Measurements from ENCODE around the gene GABRB3.

GABRB3 gene

DNA sequence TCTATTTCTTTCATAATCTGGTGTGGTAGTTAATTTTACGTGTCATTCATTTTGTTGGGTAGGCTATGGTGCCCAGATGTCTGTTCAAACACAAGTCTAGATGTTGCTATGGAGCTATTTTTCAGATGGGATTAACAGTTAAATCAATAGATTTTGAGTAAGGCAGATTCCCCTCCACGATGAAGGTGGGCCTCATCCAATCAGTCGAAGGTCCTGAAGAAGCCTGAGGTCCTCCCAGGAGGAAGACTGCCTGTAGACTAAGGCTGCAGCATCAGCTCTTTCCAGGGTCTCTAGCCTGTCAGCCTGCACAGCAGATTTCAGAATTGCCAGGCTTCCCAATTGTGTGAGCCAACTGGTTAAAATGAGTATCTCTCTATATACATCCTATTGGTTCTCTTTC is 92.9 kb downstream of the GABRB3 start:
- no peak for DNase-seq (ENCODE audit: low read depth, low spot score)

- DNase-seq (ENCODE audit: low read depth, low spot score), result no peak
Observed at GRCh38 chr15:26676115-26676514, 96.8 kb downstream of the GABRB3 start.

DNA sequence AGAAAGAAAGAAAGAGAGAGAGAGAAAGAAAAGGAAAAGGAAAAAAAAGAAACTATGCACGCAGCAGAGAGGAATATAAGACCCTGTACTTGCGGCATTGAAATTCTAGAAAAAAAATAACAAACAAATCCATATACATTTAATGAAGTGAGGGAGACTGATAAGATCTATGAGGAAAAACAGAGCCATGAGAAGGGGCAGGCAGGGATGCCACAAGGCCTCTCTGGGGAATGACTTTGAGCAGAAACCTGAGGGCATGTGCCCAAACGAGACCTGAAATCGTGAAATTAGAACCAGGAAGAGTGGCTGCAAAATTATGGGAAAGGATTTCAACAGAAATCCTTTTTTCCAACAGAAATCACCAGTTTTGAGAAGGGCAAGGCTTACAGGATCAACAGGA is 98.4 kb downstream of the GABRB3 start:
- no peak for DNase-seq (ENCODE audit: low read depth, low spot score)

GRCh38 chr15:26673445-26673844 is 99.4 kb downstream of the GABRB3 start:
- no peak for DNase-seq (ENCODE audit: low read depth, low spot score)

DNA sequence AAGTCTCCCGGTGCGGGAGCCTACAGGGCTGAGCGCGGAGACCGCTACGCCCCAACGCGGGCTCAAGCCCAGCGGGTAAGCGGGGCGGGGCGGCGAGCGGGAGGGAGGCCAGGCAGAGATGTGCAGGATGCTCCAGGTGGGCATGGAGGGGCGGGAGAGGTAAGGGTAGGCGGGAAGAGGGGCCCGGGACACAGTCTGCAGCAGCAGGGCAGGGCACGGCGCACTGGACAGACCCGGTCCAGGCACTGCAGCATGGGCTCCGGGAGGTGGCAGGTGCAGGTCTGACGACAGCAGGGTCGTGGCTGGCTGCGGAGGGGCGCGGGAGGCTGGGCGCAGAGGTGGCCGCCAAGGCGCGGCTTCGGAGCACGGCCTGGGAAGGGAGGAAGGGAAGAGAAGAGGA is 102.8 kb downstream of the GABRB3 start:
- no peak for DNase-seq (ENCODE audit: low read depth, low spot score)

DNA sequence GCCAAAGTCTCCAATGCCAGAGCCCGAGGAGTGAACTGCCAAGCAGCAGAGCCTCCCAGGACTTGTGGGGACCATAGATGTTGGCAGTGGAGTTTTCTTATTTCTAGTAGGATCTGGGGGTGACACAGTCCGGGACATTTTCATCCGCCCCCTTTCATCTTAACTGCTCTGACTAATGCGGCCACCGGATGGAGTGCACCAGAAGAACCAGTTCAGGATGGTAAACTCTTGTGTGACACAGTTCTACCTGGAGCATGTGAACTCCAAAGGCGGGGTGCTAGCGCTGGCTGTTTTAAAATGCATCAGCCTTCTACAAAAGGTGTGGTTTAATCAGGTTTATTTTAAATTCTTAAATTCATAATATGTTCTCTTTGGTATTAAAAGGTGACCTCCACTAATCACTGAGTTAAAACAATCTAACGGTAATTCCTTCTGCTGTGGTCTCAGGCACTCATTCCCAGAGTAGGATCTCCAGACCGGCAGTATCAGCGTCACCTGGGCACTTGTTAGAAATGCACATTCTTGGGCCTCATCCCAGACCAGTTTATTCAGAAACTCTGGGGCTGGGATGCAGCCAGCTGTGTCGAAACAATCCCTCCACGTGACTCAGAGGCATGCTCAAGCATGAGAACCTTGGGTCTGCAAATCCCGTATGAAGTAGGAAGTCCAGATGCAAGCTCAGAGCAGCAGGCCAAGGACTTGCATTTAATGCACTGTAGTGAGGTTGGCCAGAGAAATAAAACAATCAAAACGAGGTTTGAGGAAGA is 105.5 kb downstream of the GABRB3 start:
- DNase-seq (ENCODE audit: low read depth, low spot score), result no peak

DNA sequence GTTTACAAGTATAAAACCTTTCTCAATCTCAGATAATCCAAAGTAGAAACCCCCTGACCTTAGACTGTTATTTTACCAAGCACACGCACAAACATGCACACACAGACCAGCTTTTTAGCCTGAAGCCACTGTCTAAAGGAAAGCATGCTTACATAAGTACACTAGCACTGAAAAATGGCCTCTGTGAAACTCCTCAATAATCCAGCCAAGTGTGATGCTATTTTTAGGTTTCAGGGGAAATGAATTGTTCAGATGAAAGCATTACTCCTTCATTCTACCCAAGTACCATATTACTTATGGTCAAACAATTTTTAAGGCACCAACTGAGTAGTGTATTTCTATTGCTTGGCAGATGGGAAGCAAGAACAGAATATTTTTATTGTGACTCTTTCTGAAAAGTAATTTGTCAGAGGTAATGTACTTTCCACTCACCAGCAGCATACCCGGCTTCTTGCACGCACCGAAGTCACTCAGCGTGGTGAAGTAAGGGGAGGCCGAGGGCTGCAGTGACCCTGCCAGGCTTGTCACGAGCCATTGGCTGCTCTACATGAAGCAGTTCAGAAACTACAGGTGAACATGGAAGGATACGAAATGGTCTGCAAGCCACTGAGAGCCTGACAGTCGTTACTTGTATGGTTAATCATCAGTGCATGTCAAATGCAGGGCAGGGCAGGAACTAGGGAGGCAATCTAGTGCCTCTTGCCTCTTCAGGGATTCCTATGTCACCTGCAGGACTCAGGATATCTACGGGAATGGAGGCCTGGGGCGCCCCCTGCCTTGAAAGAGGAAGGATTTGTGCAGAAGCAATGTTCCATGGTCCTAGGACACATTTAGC is 106.7 kb downstream of the GABRB3 start:
- no peak for DNase-seq (ENCODE audit: low read depth, low spot score)

GRCh38 chr15:26662283-26662682 is 110.6 kb downstream of the GABRB3 start:
- no peak for DNase-seq (ENCODE audit: low read depth, low spot score)

GRCh38 chr15:26661748-26662147 is 111.1 kb downstream of the GABRB3 start:
- no peak for DNase-seq (ENCODE audit: low read depth, low spot score)

- no peak for DNase-seq (ENCODE audit: low read depth, low spot score)
Observed at GRCh38 chr15:26661107-26661506, 111.8 kb downstream of the GABRB3 start.

DNA sequence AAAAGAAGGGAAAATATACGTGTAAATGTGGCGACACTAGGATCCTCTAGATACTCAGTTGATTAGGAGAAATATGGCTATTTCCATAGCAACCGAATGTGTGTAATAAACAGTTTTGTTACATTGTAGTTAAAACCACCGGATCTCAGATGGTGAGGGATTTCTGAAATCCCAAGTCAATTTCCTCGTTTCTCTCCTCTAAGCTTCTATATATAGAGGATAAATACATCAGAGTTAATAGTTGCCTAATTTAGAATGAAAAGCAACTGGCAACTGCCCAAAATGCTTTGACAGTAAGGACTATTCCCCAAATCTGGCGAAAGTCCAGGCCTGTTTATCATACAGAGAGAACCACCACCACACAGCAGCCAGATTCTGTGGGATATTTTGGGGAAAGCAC is 112.6 kb downstream of the GABRB3 start:
- DNase-seq (ENCODE audit: low read depth, low spot score), result no peak

GRCh38 chr15:26658290-26658689 is 114.6 kb downstream of the GABRB3 start:
- no peak for DNase-seq (ENCODE audit: low read depth, low spot score)

GRCh38 chr15:26656080-26656479 is 116.8 kb downstream of the GABRB3 start:
- DNase-seq (ENCODE audit: low read depth, low spot score), result no peak

GRCh38 chr15:26651909-26652308 is 121.0 kb downstream of the GABRB3 start:
- no peak for DNase-seq (ENCODE audit: low read depth, low spot score)

- no peak for DNase-seq (ENCODE audit: low read depth, low spot score)
Observed at GRCh38 chr15:26648676-26649075, 124.2 kb downstream of the GABRB3 start.

DNA sequence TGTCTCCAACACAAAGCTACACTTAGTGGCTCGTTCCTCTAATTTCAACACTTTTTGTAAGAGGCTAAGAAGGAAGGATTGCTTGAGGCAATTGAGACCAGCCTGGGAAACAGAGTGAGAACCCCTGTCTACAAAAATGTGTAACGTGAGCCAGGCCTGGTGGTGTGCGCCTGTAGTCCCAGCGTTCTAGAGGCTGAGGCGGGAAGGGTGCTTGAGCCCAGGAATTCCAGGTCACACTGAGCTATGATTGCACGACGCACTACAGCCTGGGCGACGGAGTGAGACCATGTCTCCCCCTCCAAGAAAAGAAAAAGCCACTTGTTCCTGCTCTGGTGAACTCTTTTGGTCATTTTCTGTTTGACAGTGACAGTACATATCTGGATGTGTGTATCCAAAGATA is 127.9 kb downstream of the GABRB3 start:
- no peak for DNase-seq (ENCODE audit: low read depth, low spot score)

DNA sequence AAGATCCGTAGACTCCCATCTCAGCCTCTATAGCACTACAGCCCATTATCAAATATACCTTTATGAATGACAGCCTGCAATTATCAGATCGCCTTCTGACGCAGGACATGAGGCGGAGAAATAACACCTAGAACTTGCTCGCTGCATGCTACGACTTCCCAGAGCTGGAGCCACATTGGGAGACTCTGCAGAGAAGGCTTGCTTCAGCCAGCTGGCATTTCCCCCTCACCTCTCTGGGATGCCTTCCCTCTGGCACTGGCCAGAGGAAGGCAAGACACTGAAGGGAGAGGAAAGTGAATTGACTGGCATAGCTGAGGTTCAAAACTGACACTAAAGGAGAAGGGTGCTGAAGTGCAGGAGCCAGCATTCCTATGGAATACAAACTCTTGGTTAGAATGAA is 131.7 kb downstream of the GABRB3 start:
- no peak for DNase-seq (ENCODE audit: low read depth, low spot score)

DNA sequence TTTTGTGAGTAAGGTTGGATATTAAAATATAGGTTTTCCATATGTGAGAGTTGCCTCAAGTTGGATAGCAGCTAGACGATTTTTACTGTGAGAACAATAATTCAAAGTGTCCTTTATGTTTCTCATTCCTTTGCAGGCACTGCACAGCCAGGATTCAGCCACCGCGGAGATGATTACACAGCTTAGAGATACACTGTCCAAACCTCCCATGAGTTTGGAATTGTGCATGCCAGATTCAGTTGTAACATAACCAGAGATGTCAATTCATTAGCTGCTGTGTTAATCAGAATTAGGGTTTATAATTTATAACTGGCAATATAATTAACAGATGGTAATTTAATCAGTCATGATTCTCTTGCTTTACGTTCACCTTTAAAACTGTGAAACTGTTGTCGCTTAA is 132.3 kb downstream of the GABRB3 start:
- DNase-seq (ENCODE audit: low read depth, low spot score), result no peak

GRCh38 chr15:26639966-26640365 is 132.9 kb downstream of the GABRB3 start:
- no peak for DNase-seq (ENCODE audit: low read depth, low spot score)

- DNase-seq (ENCODE audit: low read depth, low spot score), result no peak
Observed at GRCh38 chr15:26635614-26636013, 137.3 kb downstream of the GABRB3 start.

DNA sequence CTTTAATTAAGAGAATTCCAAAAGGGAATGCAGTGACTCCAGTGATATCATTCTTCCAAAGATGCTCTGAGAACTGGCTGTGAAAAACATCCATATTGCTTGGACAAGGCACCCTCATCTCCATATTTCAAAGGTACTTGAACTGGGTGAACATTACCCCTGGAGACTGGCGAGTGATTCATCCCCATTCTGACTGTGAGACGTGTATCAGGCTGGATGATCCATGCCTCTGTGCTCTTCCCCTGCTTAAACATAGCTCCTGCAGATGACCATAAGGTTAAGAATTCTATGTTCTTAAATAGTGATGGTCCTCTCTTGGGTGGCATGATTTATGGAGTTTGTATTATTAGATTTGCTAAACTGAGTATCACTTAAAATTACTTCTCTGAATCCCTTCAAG is 137.8 kb downstream of the GABRB3 start:
- no peak for DNase-seq (ENCODE audit: low read depth, low spot score)

- DNase-seq (ENCODE audit: low read depth, low spot score), result no peak
Observed at GRCh38 chr15:26634319-26634718, 138.5 kb downstream of the GABRB3 start.

DNA sequence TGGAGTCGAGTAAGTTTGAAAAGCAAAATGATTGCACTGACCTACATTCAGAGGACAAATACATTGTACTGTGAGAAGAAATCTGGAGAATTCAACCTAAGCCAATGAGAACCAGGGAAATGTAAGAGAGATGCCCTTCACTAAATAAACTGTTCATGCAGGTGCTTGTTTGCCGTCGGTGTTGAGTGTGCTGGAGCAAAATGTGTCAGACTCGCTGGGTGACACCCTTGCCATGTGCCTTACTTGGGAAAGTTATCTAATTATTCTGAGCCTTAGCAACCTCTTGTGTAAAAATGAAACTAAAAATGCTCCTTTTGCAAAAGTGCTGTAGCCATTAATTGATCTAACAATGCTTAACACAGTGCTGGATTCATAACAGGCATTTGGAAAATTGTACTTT is 140.4 kb downstream of the GABRB3 start:
- DNase-seq (ENCODE audit: low read depth, low spot score), result no peak

Data from brain pericyte (primary cell).